Activated T-cell treated with anti-CD3 and anti-CD28 coated beads for 1 hour (primary cell): ENCODE measurements around the gene PSMA7.

Source experiments
- DNase-seq: peaks from one replicate; pipeline ENCODE4 v3.0.0-alpha.2; 2020; ENCODE audit warnings: low read depth

Gene PSMA7

GRCh38 chr20:62171245-62171644 is 28.1 kb upstream of the PSMA7 start:
- no peak for DNase-seq

DNA sequence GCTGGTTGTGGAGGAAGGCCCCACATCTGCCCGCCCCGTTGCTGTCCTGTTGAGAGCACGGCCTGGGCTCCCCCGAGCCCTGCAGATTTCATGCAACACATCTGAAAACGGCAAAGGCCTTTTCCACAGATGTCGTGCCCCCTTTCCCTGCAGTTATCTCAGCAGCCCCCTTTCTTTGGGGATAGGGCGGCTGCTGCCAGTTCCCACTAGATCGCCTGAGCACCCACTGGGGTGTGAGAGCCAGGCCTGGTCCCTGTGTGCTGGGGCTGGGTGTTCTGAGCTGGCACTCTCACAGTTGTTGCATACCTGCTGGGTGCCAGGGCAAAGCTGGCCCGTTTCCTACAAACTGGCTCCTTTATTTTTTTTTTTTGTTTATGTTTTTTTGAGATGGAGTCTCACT is 27.3 kb upstream of the PSMA7 start:
- DNase-seq: no peak

GRCh38 chr20:62168890-62169435 is 25.8 kb upstream of the PSMA7 start:
- no peak for DNase-seq

GRCh38 chr20:62168061-62168460 is 24.9 kb upstream of the PSMA7 start:
- no peak for DNase-seq

DNA sequence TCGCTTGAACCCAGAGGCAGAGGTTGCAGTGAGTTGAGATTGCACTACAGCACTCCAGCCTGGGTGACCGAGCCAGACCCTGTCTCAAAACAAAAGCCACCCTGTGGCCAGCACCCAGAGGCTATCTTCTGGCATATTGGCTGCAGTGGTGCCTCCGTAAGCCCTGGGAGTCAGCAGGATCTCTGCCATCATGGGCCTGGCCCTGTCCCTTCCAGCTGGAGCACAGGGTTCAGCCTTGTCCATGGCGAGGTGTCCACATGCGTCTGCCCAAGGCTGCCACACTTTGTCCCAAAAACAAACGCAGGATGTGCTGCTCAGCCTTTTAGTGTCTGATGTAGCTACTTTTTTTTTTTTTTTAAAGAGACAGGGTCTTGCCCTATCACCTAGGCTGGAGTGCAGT is 24.3 kb upstream of the PSMA7 start:
- DNase-seq: no peak

GRCh38 chr20:62165762-62166399 is 22.7 kb upstream of the PSMA7 start:
- DNase-seq: no peak

DNA sequence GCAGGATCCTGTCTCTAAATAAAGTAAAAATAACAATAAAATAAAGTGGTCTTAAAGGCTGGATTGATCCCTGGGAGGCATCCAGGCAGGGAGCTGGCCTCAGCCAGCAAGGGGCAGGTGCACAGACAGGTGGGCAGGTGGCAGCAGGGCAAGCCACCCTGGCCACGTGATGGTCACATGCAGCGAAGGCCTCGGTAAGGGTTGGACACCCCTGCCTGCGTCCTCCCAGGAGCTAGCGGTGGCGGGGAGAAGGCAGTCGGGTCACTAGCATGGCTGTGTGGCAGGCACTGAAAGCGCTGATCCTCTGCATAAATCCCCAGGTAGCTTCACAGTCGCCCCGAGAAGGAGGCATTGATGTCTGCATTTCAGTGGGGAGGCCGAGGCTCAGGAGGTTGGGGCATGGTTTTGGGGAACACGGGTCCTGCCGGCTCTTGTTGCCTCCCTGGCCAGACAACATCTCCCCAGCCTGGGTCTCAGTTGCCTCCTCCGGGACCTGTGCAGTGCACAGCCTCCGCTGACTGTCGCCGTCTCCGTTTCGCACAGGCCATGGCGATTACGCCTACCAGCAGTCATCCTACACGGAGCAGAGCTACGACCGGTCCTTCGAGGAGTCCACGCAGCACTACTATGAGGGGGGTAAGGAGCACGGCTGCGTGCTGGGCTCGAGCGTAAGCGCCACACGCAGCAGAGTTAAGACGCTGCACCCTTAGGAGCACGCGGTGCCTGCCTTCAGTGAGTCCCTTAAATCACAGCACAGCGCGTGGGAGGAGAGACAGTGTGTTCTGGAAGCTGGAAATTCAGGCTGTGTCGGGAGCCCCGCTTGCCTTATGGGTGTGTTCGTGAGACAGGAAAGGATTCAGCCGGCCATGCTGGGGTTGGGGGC is 21.9 kb upstream of the PSMA7 start:
- no peak for DNase-seq

DNA sequence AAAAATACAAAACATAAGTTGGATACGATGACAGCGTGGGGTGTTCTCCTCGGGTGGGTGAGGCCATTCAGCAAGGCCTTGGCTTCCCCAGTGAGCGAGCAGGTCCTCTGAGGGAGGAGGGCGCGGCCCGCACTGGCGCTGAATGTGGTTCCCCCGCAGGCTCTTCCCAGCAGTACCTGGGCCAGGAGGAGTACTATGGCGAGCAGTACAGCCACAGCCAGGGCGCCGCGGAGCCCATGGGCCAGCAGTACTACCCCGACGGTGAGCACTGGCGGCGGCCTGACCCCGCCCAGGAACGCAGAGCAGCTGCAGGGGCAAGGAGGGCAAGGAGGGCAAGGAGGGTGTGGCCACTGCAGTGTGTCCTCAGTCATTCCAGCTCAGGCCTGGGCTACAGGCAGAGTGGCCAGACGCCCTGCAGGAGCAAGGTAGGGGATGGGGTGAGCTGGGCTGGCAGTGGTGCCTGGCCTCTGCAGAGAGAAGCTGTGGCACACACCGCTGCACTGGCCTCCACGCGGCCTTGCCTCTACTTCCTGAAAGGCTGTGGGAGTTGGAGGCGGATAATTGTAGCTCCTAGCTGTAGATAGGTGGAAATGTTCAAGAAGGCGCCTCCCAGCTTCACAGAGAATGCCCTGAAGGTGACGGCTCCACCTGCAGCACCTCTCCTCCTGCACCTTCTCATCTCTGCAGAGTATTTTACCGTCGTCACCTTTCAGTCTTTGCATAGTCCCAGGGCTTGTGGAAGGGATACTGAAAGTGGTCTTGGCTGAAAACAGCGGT is 21.0 kb upstream of the PSMA7 start:
- DNase-seq: no peak

DNA sequence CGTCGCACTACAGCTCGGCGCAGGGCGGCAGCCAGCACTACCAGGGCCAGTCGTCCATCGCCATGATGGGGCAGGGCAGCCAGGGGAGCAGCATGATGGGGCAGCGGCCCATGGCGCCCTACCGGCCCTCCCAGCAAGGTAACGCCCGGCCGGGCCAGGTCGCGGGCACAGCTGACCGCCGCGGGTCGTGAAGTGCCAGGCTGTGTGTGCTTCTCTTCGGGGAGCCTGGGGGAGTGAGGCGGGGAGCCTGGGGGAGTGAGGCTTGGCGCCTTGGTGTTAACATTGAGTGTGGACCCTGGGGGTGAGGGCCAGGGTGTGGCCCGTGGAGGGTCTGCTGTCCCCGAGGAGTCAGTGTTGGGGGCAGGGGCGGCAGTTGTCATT is 20.3 kb upstream of the PSMA7 start:
- no peak for DNase-seq

DNA sequence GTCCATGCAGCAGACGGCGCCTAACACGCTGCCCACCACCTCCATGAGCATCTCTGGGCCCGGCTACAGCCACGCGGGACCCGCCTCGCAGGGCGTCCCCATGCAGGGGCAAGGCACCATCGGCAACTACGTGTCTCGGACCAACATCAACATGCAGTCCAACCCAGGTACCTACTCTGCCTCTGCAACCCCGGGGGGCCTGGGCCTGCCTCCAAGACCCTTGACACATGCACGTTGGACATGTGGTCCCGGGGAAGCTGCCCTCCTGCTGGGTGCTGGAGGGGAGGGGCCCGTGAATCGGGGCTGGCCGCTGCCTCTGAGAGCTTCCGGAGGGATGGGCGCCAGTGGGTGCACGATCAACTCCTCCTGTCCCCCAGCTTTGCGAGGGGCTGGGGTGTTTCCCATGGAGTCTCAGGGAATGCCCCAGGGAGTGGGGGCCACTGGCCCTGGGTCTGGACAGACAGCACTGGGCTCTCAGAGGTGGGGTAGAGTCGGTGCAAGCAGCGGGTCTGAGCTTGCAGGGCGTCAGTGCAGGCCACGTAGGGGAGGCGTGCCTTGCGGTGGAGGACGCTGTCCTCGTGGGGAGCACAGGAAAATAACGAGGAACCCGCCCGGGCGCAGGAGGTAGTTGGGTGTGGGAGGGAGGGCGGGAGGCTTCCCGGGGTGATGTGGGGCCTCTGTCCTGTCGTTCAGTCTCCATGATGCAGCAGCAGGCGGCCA is 19.7 kb upstream of the PSMA7 start:
- DNase-seq: no peak

DNA sequence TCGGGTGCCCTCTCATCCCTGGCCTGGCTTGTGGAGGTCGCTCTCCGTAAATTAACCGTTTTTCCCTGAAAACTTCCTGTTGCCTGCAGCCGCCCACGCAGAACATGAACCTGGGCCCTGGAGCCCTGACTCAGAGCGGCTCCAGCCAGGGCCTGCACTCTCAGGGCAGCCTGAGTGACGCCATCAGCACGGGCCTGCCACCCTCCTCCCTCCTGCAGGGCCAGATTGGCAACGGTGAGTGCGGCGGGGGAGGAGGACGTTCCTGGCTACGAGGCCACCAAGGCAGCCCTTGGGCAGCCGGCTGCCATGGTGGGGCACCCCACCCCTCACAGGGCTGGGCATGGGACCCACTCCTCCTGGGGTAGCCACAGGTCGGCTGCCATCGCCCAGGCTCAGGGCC is 18.2 kb upstream of the PSMA7 start:
- no peak for DNase-seq

DNA sequence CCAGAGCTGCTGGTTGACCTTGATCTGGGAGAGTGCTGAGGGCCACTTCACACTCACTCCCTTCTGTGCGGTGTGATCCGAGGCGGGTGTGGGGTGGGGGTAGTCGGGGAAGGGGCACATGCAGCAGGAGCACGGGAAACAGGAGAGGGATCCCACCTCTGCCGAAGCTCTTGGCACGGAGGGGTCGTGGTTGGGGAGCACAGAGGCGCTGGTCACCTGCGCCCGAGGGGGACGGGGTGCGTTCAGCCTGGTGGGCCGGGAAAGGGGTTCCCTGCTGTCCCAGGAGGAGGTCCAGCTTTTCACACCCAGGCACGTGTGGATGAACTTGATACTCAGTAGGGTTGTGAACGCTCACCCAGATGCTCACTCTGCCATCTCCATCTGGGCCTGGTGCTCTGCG is 17.7 kb upstream of the PSMA7 start:
- no peak for DNase-seq

GRCh38 chr20:62160253-62160652 is 17.1 kb upstream of the PSMA7 start:
- no peak for DNase-seq

- no peak for DNase-seq
Measured at GRCh38 chr20:62159839-62160238, 16.6 kb upstream of the PSMA7 start.

DNA sequence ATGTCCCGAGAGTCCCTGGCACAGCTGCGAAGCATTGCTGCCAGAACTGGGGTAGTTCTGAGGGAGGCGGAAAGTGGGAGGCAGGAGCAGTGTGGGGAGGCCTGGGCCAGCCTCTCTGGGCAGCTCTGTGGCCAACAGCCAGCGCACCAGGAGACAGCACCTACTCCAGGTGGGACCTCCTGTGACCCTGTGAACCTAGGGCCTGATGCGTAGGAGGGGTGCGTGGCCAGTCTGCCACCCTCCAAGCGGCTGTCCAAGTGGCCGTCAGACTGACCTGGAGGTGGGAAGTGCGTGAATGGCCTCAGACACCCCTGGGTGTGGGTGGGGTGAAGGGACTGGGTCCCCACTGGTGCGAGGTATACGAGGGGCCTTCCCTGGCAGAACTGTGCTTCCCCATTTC is 15.9 kb upstream of the PSMA7 start:
- DNase-seq: no peak

DNA sequence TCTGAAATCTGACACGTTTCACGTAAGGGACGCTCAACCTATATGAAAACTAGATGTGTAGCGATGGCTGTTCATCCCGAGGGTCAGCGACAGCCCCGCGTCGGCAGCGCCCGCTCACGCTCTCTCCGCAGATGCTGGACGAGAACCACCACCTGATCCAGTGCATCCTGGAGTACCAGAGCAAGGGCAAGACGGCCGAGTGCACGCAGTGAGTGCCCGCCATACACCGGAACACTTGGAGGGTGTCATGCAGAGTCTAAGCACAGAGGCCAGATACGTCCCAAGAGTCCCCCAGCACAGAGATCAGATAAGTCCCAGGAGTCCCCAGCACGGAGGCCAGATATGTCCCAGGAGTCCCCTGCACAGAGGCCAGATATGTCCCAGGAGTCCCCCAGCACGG is 15.3 kb upstream of the PSMA7 start:
- no peak for DNase-seq

GRCh38 chr20:62158088-62158400 is 14.8 kb upstream of the PSMA7 start:
- no peak for DNase-seq

- DNase-seq: no peak
Measured at GRCh38 chr20:62157387-62158087, 14.3 kb upstream of the PSMA7 start.

- DNase-seq: peak; percentile 74
Measured at GRCh38 chr20:62156592-62157386, 13.6 kb upstream of the PSMA7 start.

GRCh38 chr20:62156254-62156556 is 13.0 kb upstream of the PSMA7 start:
- DNase-seq: no peak
